ENCODE data around the gene CDC42EP2. TPM values are rescaled to one million over a fixed set of nuclear protein-coding genes. Genes with fewer than 3 reads are reported as not detected.

Gene CDC42EP2
- 14.6 TPM for polyA plus RNA-seq (2012; ENCODE audit: insufficient read depth, insufficient read length, low read depth)

- peak; percentile 82 for DNase-seq
Measured at GRCh38 chr11:65314501-65315203, at the start of gene CDC42EP2. TSS of gene CDC42EP2 (plus strand) at chr11:65314866. CDS start at chr11:65320899, 6,033 bp downstream.

GRCh38 chr11:65266210-65266609 is 48.5 kb upstream of the CDC42EP2 start:
- no peak for DNase-seq
- no peaks in the 10 kb centered on the region for H3K4me1 ChIP-seq
- H3K4me3 ChIP-seq (ENCODE audit: low read depth, low read length) = no peak overlapping the region
- no peaks in the 10 kb centered on the region for H3K9me3 ChIP-seq
- no peak for TF ChIP-seq CTCF (IDR thresholded peaks at IDR 0.05; ENCODE audit: low read depth, low read length)
- no peaks in the 10 kb centered on the region for H3K27me3 ChIP-seq
- H3K36me3 ChIP-seq = peaks cover 6% of the 10 kb centered on the region

More at GRCh38 chr11:65314501-65315203, at the start of gene CDC42EP2:
- no peaks in the 10 kb centered on the region for H3K27me3 ChIP-seq
- H3K4me3 ChIP-seq (ENCODE audit: low read depth, low read length) = peak within 1 kb of the TSS; percentile 70
- no peaks in the 10 kb centered on the region for H3K4me1 ChIP-seq
- TF ChIP-seq CTCF (IDR thresholded peaks at IDR 0.05; ENCODE audit: low read depth, low read length) = no peak
- no peaks in the 10 kb centered on the region for H3K36me3 ChIP-seq
- no peaks in the 10 kb centered on the region for H3K9me3 ChIP-seq

GRCh38 chr11:65274735-65275682 is 39.7 kb upstream of the CDC42EP2 start:
- Histone ChIP-seq H3K9me3 (no peaks in the 10 kb centered on the region), H3K36me3 (peaks cover 6% of the 10 kb centered on the region; the same call in 1 of the 2 replicates), H3K4me1 (no peaks in the 10 kb centered on the region), H3K4me3 (ENCODE audit: low read depth, low read length) (no peak overlapping the region), H3K27me3 (no peaks in the 10 kb centered on the region)
- TF ChIP-seq CTCF (IDR thresholded peaks at IDR 0.05; ENCODE audit: low read depth, low read length) = peak; percentile 67
- peak; percentile 69 for DNase-seq

DNA sequence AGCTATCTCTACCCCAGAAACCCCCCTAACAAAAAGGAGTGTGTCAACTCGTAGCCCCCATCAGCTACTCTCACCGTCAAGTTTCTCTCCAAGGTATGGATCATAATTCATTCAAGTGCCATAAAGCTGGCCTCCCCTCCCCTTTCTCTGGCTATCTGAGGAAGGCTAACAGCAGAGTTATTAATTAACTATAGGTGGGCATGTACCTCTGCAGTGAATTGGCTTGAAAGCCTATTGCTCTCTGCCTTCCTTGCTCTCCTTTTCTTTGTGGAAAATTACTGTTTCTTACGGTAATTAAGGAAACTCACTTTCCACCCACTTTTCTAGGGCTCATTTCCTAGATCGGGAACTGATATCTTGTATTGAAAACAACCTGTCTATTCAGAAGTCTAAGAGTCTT is 38.8 kb upstream of the CDC42EP2 start:
- no peak for DNase-seq
- no peaks in the 10 kb centered on the region for H3K4me1 ChIP-seq
- H3K9me3 ChIP-seq = no peaks in the 10 kb centered on the region
- no peaks in the 10 kb centered on the region for H3K27me3 ChIP-seq
- no peak overlapping the region for H3K4me3 ChIP-seq (ENCODE audit: low read depth, low read length)
- no peak for TF ChIP-seq CTCF (IDR thresholded peaks at IDR 0.05; ENCODE audit: low read depth, low read length)
- H3K36me3 ChIP-seq = peaks cover 1% of the 10 kb centered on the region; the same call in 1 of the 2 replicates

- no peaks in the 10 kb centered on the region for H3K9me3 ChIP-seq
- peaks cover 13% of the 10 kb centered on the region for H3K36me3 ChIP-seq
- TF ChIP-seq CTCF (IDR thresholded peaks at IDR 0.05; ENCODE audit: low read depth, low read length) = no peak
- DNase-seq = no peak
- H3K4me1 ChIP-seq = no peaks in the 10 kb centered on the region
- no peaks in the 10 kb centered on the region for H3K27me3 ChIP-seq
- H3K4me3 ChIP-seq (ENCODE audit: low read depth, low read length) = no peak overlapping the region
Measured at GRCh38 chr11:65277631-65278277, 36.9 kb upstream of the CDC42EP2 start.

Measured in BE2C (cell line).